Fibroblast of the aortic adventitia (primary cell): Measurements from ENCODE around the gene RFC5. TPM values are rescaled to one million over a fixed set of nuclear protein-coding genes. Genes with fewer than 3 reads are reported as not detected.
A peak's percentile ranks its signal among the peaks of the same experiment; 100 is the strongest.
"Not testable (repeated sequence)": the region's sequence is repeated elsewhere in the genome, so short reads cannot be mapped to it uniquely, and the experiment has no call there.

ENCODE experiments used
- DNase-seq: peaks from one replicate; pipeline ENCODE4 v3.0.0-alpha.2; 2010; ENCODE audit warnings: low read depth
- H3K4me3 ChIP-seq: 2 replicates; pipeline ENCODE4 v1.5.1; 2011; ENCODE audit warnings: low read depth, mild to moderate bottlenecking, control low read depth, low read length, moderate library complexity
- total RNA-seq: library from RNA; depleted of rRNA; stranded (reverse); fragments of >200 nt; gene quantifications from 2 replicates; pipeline ENCODE4 v1.2.3, GENCODE V29; 2012; ENCODE audit warnings: low replicate concordance
- TF ChIP-seq, protein P1 (sequence below): IDR thresholded peaks from 2 replicates; pipeline ENCODE4 v1.5.1; 2011; ENCODE audit warnings: mild to moderate bottlenecking, low read length, control low read depth, inconsistent platforms; ENCODE audit not compliant: insufficient read depth

Gene RFC5
- total RNA-seq, 1 donor, result 26.2 TPM

DNA sequence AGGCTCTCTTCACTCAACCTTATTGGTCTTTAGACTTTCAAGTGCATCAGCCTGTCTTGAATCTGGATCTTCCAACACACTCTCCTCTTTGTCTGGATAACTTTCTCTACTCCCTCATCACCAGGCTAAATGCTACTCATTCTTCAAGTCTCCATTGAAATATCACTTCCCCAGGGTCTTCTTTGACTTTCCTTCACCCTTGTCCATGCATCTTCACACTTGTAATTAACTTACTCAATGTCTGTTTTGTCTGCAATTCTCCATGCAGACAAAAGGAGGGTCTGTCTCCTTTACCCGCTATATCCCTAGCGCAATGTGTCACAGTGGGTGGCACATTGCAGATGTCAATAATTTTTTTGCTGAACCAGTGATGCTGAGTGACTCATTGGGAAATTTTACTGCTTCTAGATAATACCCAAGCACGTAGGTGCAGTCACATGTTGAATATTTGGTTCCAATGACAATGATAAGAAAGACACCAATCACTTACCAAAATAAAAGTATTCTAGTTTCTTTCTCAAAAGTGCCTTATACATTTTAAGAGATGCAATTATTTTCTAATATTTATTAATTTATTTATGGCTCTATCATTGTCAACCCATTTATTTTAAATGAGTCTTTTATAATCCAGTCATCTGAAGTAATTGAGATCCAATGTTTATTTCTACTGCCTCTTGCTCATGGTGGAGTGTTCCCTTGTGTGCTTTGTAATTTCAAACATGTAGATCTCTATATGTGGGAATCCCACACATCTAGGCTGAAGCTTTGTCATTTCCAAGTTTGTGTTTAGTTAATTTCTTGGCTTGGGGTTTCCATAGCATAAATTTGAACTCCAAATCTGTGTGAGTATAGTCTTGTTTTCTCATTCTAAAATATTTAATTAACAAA is 21.7 kb upstream of the RFC5 start:
- DNase-seq, result no peak
- H3K4me3 ChIP-seq, result no peak overlapping the region
- TF ChIP-seq, protein P1, sequence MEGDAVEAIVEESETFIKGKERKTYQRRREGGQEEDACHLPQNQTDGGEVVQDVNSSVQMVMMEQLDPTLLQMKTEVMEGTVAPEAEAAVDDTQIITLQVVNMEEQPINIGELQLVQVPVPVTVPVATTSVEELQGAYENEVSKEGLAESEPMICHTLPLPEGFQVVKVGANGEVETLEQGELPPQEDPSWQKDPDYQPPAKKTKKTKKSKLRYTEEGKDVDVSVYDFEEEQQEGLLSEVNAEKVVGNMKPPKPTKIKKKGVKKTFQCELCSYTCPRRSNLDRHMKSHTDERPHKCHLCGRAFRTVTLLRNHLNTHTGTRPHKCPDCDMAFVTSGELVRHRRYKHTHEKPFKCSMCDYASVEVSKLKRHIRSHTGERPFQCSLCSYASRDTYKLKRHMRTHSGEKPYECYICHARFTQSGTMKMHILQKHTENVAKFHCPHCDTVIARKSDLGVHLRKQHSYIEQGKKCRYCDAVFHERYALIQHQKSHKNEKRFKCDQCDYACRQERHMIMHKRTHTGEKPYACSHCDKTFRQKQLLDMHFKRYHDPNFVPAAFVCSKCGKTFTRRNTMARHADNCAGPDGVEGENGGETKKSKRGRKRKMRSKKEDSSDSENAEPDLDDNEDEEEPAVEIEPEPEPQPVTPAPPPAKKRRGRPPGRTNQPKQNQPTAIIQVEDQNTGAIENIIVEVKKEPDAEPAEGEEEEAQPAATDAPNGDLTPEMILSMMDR, result no peak

DNA sequence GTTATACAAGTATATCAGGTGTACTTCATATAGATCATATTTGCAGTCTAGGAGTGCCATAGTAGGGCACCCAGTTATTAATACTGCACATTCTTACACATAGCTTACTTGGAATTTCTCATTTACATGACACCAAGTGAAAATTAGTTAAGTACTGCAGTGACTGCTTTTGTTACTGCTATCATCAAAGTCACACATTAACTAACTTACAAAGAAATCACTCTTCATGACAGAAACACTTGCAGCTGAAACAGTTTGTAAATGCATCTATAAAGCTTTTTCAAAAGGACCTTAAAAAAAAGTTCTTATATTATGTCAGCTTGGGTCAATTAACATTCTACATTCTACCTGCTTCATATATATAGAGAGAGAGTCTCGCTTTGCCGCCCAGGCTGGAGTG is 17.8 kb upstream of the RFC5 start:
- DNase-seq, result no peak
- H3K4me3 ChIP-seq, result no peak overlapping the region
- TF ChIP-seq, protein P1, result no peak

DNA sequence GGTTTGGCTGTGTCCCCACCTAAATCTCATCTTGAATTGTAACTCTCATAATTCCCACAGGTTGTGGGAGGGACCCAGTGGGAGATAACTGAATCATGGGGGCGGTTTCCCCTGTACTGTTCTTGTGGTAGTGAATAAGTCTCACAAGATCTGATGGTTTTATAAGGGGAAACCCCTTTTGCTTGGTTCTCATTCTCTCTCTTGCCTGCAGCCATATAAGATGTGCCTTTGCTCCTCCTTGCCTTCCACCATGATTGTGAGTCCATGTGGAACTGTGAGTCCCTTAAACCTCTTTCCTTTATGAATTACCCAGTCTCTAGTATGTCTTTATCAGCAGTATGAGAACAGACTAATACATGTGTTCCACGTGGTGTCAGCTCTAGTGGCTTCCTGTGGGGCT is 16.7 kb upstream of the RFC5 start:
- H3K4me3 ChIP-seq, DNase-seq: not testable (repeated sequence)

DNA sequence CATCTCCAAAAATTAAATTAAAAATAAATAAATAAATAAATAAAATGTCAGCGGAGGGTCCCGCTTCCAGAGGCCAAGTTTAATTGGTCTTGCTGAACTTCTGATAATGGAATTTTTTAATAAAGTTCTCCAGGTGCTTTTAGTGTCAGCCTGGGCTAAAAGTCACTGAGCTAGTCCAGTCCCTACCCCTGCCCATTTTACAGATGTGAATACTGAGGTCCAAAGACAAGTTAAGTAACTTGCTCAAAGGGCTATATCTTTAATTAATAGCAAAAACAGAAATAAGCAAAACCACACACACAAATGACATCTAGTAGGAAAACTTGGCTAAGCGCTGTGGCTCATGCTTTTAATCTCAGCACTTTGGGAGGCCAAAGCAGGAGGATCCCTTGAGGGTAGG is 5.6 kb upstream of the RFC5 start:
- no peak for DNase-seq
- TF ChIP-seq, protein P1, result no peak
- H3K4me3 ChIP-seq, result no peak overlapping the region

DNA sequence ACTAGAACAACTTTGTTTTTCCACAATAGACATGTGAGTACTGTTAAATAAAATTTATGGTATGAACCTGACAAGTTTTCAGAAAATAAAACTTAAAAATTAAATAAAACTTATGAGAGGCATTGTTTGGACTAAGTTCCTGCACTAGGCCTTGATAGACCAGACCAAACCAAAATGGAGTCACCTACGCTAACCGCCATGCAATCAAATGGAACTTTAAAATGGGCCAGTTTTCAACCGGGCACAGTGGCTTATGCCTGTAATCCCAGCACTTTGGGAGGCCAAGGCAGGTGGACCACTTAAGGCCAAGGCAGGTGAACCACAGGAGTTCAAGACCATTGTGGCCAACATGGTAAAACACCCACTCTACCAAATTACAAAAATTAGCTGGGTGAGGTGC is 5.1 kb upstream of the RFC5 start:
- DNase-seq, result no peak
- TF ChIP-seq, protein P1, result no peak
- no peak overlapping the region for H3K4me3 ChIP-seq

DNA sequence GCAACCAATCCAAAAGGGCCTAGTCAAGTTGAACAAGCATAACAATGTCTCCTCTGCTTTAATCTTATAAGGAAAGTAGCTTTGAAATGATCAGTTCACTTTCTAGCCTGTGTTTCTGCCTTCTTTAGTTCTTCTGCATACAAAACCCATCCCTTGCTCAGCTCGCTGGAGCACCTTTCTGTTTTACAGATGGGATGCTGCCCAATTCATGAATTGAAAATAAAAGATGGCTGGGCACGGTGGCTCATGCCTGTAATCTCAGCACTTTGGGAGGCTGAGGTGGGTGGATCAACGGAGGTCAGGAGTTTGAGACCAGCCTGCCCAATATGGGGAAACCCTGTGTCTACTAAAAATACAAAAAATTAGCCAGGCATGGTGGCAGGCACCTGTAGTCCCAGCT is 4.5 kb upstream of the RFC5 start:
- TF ChIP-seq, protein P1, result no peak
- DNase-seq, result no peak
- no peak overlapping the region for H3K4me3 ChIP-seq

DNA sequence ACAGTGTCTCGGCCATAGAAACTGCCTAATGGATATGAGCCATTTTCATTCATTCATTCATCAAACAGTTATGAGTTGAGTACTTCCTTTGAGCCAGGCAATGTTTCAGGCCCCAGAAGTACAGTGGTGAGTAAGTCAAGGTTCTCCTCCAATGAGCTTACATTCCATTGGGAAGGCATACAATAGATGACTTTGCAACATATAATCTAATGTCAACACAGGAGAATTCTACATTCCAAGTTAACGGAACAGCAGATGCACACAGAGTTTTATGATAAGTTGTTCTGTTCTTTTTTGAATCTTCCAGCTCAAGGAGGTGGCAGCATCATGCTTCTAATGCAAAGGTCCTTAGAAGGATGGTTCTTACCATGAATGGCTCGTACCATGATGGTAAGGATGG is 3.2 kb upstream of the RFC5 start:
- peak; percentile 52 for DNase-seq
- TF ChIP-seq, protein P1, result no peak
- no peak overlapping the region for H3K4me3 ChIP-seq
